ENCODE measurements around the gene NDST4. TPM values are rescaled to one million over a fixed set of nuclear protein-coding genes. Genes with fewer than 3 reads are reported as not detected.

Gene NDST4
- total and polyA plus RNA-seq, 4 donors: not detected

GRCh38 chr4:114883641-114884040 lies 229.8 kb downstream of the NDST4 start:
- WGBS: 85% methylated on average over 5 of the region's 5 CpGs

GRCh38 chr4:114879916-114880669 lies 233.3 kb downstream of the NDST4 start:
- no peaks in the 10 kb centered on the region for H3K27me3 ChIP-seq (ENCODE audit: control insufficient read depth in 4 of 4, insufficient read depth in 4 of 4, low read length in 3 of 4)
- no peak overlapping the region for H3K4me3 ChIP-seq (ENCODE audit: low read depth in 1 of 3, low read length in 3 of 3)
- no peaks in the 10 kb centered on the region for H3K4me1 ChIP-seq (ENCODE audit: control insufficient read depth in 4 of 4, insufficient read depth in 4 of 4, low read length in 3 of 4)
- no peaks in the 10 kb centered on the region for H3K36me3 ChIP-seq (ENCODE audit: control insufficient read depth in 4 of 4, insufficient read depth in 3 of 4, low read depth in 1 of 4, low read length in 3 of 4)
- DNase-seq (ENCODE audit: low spot score): no peak
- WGBS: 62% methylated on average over 3 of the region's 3 CpGs
- H3K27ac ChIP-seq (ENCODE audit: low read depth in 1 of 2, low read length in 2 of 2): no peak overlapping the region
- H3K9me3 ChIP-seq (ENCODE audit: control insufficient read depth in 4 of 4, low read length in 3 of 4): no peaks in the 10 kb centered on the region
- no peak for TF ChIP-seq JUND (IDR thresholded peaks at IDR 0.05)
- H3K9ac ChIP-seq (ENCODE audit: low read depth in 1 of 2, low read length in 2 of 2): no peak overlapping the region

More at GRCh38 chr4:114883641-114884040, 229.8 kb downstream of the NDST4 start:
- no peaks in the 10 kb centered on the region for H3K4me1 ChIP-seq (ENCODE audit: control insufficient read depth in 4 of 4, insufficient read depth in 4 of 4, low read length in 3 of 4)
- no peak for DNase-seq (ENCODE audit: low spot score)
- no peak overlapping the region for H3K4me3 ChIP-seq (ENCODE audit: low read depth in 1 of 3, low read length in 3 of 3)
- H3K27me3 ChIP-seq (ENCODE audit: control insufficient read depth in 4 of 4, insufficient read depth in 4 of 4, low read length in 3 of 4): no peaks in the 10 kb centered on the region
- H3K9ac ChIP-seq (ENCODE audit: low read depth in 1 of 2, low read length in 2 of 2): no peak overlapping the region
- no peaks in the 10 kb centered on the region for H3K36me3 ChIP-seq (ENCODE audit: control insufficient read depth in 4 of 4, insufficient read depth in 3 of 4, low read depth in 1 of 4, low read length in 3 of 4)
- TF ChIP-seq HNF4G (IDR thresholded peaks at IDR 0.05): no peak
- TF ChIP-seq, protein P1, sequence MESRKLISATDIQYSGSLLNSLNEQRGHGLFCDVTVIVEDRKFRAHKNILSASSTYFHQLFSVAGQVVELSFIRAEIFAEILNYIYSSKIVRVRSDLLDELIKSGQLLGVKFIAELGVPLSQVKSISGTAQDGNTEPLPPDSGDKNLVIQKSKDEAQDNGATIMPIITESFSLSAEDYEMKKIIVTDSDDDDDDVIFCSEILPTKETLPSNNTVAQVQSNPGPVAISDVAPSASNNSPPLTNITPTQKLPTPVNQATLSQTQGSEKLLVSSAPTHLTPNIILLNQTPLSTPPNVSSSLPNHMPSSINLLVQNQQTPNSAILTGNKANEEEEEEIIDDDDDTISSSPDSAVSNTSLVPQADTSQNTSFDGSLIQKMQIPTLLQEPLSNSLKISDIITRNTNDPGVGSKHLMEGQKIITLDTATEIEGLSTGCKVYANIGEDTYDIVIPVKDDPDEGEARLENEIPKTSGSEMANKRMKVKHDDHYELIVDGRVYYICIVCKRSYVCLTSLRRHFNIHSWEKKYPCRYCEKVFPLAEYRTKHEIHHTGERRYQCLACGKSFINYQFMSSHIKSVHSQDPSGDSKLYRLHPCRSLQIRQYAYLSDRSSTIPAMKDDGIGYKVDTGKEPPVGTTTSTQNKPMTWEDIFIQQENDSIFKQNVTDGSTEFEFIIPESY (IDR thresholded peaks at IDR 0.05): no peak
- TF ChIP-seq YY1 (IDR thresholded peaks at IDR 0.05): no peak
- TF ChIP-seq EGR1 (IDR thresholded peaks at IDR 0.05; ENCODE audit: low read depth in 2 of 2): no peak
- no peak for TF ChIP-seq GABPA (IDR thresholded peaks at IDR 0.05 in 1 of 2, conservative IDR thresholded peaks at IDR 0.05 in 1 of 2)
- TF ChIP-seq RAD21 (IDR thresholded peaks at IDR 0.05): no peak
- no peak for TF ChIP-seq JUND (IDR thresholded peaks at IDR 0.05)
- TF ChIP-seq RXRA (IDR thresholded peaks at IDR 0.05): no peak
- TF ChIP-seq FOXA2 (IDR thresholded peaks at IDR 0.05): no peak
- no peak for TF ChIP-seq FOXA1 (IDR thresholded peaks at IDR 0.05)
- TF ChIP-seq, protein P2, sequence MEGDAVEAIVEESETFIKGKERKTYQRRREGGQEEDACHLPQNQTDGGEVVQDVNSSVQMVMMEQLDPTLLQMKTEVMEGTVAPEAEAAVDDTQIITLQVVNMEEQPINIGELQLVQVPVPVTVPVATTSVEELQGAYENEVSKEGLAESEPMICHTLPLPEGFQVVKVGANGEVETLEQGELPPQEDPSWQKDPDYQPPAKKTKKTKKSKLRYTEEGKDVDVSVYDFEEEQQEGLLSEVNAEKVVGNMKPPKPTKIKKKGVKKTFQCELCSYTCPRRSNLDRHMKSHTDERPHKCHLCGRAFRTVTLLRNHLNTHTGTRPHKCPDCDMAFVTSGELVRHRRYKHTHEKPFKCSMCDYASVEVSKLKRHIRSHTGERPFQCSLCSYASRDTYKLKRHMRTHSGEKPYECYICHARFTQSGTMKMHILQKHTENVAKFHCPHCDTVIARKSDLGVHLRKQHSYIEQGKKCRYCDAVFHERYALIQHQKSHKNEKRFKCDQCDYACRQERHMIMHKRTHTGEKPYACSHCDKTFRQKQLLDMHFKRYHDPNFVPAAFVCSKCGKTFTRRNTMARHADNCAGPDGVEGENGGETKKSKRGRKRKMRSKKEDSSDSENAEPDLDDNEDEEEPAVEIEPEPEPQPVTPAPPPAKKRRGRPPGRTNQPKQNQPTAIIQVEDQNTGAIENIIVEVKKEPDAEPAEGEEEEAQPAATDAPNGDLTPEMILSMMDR (IDR thresholded peaks at IDR 0.05; ENCODE audit: low read depth, low read length, missing input control): no peak
- TF ChIP-seq SP1 (IDR thresholded peaks at IDR 0.05): no peak
- no peak for TF ChIP-seq NR2F2 (IDR thresholded peaks at IDR 0.05)
- no peak for TF ChIP-seq MAX (IDR thresholded peaks at IDR 0.05)
- no peak for TF ChIP-seq TAF1 (conservative IDR thresholded peaks at IDR 0.05)
- no peak for TF ChIP-seq HNF4A (conservative IDR thresholded peaks at IDR 0.05)
- no peaks in the 10 kb centered on the region for H3K9me3 ChIP-seq (ENCODE audit: control insufficient read depth in 4 of 4, low read length in 3 of 4)
- H3K27ac ChIP-seq (ENCODE audit: low read depth in 1 of 2, low read length in 2 of 2): no peak overlapping the region

All from liver (tissue), 9 donors.